Liver (tissue), 3 donors: ENCODE measurements around the gene PAX5.

Source experiments
- FOXA1 ChIP-seq: IDR thresholded peaks from 2 replicates; pipeline ENCODE4 v1.6.1; 2016; ENCODE audit warnings: antibody characterized with exemption
- GABPA ChIP-seq, 2 donors: IDR thresholded peaks in 1 of 2; conservative IDR thresholded peaks in 1 of 2; 2 replicates each; pipeline ENCODE4 v1.6.1; 2016; ENCODE audit warnings: antibody characterized with exemption in 2 of 2, mild to moderate bottlenecking in 1 of 2, moderate library complexity in 1 of 2
- HNF4A ChIP-seq, 2 donors: conservative IDR thresholded peaks; 2 replicates each; pipeline ENCODE4 v1.6.1; 2016; ENCODE audit warnings: antibody characterized with exemption in 2 of 2, mild to moderate bottlenecking in 2 of 2
- REST ChIP-seq: IDR thresholded peaks from 2 replicates; pipeline ENCODE4 v1.6.1; 2016; ENCODE audit warnings: antibody characterized with exemption, mild to moderate bottlenecking
- RXRA ChIP-seq, 2 donors: IDR thresholded peaks; 2 replicates each; pipeline ENCODE4 v1.6.1; 2017 to 2018; ENCODE audit warnings: antibody characterized with exemption in 2 of 2, mild to moderate bottlenecking in 1 of 2
- SP1 ChIP-seq: IDR thresholded peaks from 2 replicates; pipeline ENCODE4 v1.6.1; 2018; ENCODE audit warnings: antibody characterized with exemption, mild to moderate bottlenecking
- YY1 ChIP-seq: IDR thresholded peaks from 2 replicates; pipeline ENCODE4 v1.6.1; 2016; ENCODE audit warnings: antibody characterized with exemption, mild to moderate bottlenecking
- TF ChIP-seq, protein P1 (sequence below): fragments of 150-350 bp; IDR thresholded peaks from 2 replicates; pipeline ENCODE4 v1.5.1; 2017; ENCODE audit warnings: improper control_type of control experiment, low read depth, low read length; ENCODE audit not compliant: missing input control
- TF ChIP-seq, protein P2 (sequence below): IDR thresholded peaks from 2 replicates; pipeline ENCODE4 v1.6.1; 2016; ENCODE audit warnings: antibody characterized with exemption
- donor health status: healthy.
- donor health status: healthy.

DNA sequence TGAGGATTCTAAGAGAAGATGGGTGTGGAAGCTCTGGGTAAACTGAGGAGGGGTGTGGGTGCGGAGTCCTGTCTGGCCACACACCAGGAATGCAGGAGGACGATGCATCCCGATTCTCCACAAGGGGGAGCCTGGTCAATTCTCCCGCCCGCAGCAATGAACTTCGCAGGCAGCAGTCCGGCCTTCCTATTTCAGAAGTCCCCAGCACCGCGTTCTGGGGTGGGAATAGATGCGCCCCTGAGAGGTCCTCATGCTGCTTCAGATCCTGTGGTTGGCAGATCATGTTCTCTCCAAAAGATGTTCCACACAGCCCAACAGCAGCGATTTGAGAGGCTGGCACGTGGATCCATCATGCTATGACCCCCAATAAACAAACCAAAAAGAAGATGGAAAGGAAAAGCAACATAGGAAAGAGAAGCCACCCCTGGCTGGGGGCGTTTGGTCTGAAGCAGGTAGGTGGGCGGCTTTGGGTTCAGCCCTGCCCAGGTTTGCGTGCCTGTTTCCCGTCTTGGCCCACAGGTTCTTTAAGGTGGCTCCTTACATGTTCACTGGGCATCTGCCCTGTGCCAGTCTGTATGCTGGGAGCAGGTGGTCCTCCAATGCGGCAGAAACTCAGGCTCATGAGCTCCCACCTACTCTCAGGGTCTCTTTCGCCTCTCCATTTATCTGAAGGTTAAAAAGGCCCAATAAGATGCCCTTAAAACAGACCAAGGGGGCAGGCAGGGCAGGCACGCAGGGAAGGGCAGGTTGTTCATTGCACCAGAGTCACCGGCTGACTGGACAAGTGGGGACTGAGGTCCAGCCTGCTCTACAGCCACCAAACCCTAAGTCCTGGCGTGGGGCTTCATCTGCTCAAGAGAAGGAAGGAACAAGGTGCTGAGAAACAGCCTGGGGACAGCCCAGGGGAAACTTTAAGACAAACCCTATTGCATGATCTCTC lies 171.6 kb downstream of the PAX5 start:
- TF ChIP-seq, protein P1, sequence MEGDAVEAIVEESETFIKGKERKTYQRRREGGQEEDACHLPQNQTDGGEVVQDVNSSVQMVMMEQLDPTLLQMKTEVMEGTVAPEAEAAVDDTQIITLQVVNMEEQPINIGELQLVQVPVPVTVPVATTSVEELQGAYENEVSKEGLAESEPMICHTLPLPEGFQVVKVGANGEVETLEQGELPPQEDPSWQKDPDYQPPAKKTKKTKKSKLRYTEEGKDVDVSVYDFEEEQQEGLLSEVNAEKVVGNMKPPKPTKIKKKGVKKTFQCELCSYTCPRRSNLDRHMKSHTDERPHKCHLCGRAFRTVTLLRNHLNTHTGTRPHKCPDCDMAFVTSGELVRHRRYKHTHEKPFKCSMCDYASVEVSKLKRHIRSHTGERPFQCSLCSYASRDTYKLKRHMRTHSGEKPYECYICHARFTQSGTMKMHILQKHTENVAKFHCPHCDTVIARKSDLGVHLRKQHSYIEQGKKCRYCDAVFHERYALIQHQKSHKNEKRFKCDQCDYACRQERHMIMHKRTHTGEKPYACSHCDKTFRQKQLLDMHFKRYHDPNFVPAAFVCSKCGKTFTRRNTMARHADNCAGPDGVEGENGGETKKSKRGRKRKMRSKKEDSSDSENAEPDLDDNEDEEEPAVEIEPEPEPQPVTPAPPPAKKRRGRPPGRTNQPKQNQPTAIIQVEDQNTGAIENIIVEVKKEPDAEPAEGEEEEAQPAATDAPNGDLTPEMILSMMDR = peak; percentile 52
- no peak for TF ChIP-seq YY1
- TF ChIP-seq, protein P2, sequence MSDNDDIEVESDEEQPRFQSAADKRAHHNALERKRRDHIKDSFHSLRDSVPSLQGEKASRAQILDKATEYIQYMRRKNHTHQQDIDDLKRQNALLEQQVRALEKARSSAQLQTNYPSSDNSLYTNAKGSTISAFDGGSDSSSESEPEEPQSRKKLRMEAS = no peak
- TF ChIP-seq RXRA (IDR thresholded peaks at IDR 0.05) = no peak
- TF ChIP-seq SP1 = no peak
- TF ChIP-seq REST = no peak
- TF ChIP-seq GABPA (IDR thresholded peaks at IDR 0.05 in 1 of 2, conservative IDR thresholded peaks at IDR 0.05 in 1 of 2) = no peak
- TF ChIP-seq HNF4A (conservative IDR thresholded peaks at IDR 0.05) = no peak
- no peak for TF ChIP-seq FOXA1
